Thoracic aorta (tissue), 2 donors: Measurements from ENCODE around the gene LEO1. TPM values are rescaled to one million over a fixed set of nuclear protein-coding genes. Genes with fewer than 3 reads are reported as not detected.

Experiments
- ATAC-seq: fragments of 150-250 bp; one replicate; pipeline ENCODE4 v1.8.0; 2017; ENCODE audit warnings: low read depth; ENCODE audit not compliant: insufficient number of reproducible peaks, low FRiP score
- DNase-seq: peaks from one replicate; pipeline ENCODE4 v3.0.0-alpha.2; 2020; ENCODE audit warnings: low spot score
- H3K27ac ChIP-seq, 2 donors: fragments of 200-600 bp; sonication (generic); 1 replicate in 1 of 2; 2 replicates in 1 of 2; pipeline ENCODE4 v1.5.1; 2016; ENCODE audit warnings: mild to moderate bottlenecking in 2 of 2, moderate library complexity in 2 of 2
- H3K27me3 ChIP-seq: fragments of 200-600 bp; sonication (generic); replicated peaks from 2 replicates; pipeline ENCODE4 v1.6.0; 2016; ENCODE audit warnings: mild to moderate bottlenecking; ENCODE audit not compliant: insufficient read depth
- H3K36me3 ChIP-seq: fragments of 200-600 bp; sonication (generic); one replicate; pipeline ENCODE4 v1.5.1; 2016
- H3K4me1 ChIP-seq, 2 donors: fragments of 200-600 bp; sonication (generic); 1 replicate in 1 of 2; 2 replicates in 1 of 2; pipeline versions ENCODE4 v1.5.1 to v1.6.0; 2016; ENCODE audit warnings: low read depth in 2 of 2, mild to moderate bottlenecking in 1 of 2; ENCODE audit not compliant: control insufficient read depth in 1 of 2
- H3K4me3 ChIP-seq: fragments of 200-600 bp; sonication (generic); 2 replicates; pipeline ENCODE4 v1.5.1; 2016; ENCODE audit warnings: mild to moderate bottlenecking
- H3K9me3 ChIP-seq: fragments of 200-600 bp; sonication (generic); 2 replicates; pipeline ENCODE4 v1.5.1; 2016
- total RNA-seq, 2 donors: library from RNA; depleted of rRNA; stranded (reverse); fragments of >200 nt; gene quantifications; one replicate each; pipeline versions ENCODE4 v1.1.0 to v1.2.3, GENCODE V29; 2016
- TF ChIP-seq, protein P1 (sequence below): fragments of 200-600 bp; sonication (generic); IDR thresholded peaks from one replicate; pipeline ENCODE4 v1.5.1; 2019; ENCODE audit warnings: antibody characterized with exemption

The LEO1 gene
- total RNA-seq, 2 donors from 2014 or later = 10.8 to 12.7 TPM

DNA sequence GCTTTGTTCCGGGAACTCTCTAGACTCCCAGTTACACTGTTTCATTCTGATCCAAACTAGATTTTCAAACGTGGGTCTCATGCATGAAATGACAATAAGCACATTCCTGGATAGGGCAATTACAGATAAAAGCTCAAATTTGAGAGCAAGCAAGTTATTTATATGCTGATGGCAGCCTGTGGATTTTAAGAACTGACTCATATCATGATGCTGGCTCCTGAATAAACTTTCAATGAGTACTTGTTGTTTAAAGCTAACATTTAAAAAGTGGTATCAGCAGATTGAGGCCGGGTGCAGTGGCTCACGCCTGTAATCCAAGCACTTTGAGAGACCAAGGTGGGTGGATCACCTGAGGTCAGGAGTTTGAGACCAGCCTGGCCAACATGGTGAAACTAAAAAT is 66.6 kb downstream of the LEO1 start:
- Histone ChIP-seq H3K4me3 (no peak overlapping the region), H3K4me1 (no peaks in the 10 kb centered on the region), H3K36me3 (peaks cover 12% of the 10 kb centered on the region), H3K27ac (no peak overlapping the region), H3K9me3 (no peaks in the 10 kb centered on the region), H3K27me3 (no peaks in the 10 kb centered on the region)
- TF ChIP-seq, protein P1, sequence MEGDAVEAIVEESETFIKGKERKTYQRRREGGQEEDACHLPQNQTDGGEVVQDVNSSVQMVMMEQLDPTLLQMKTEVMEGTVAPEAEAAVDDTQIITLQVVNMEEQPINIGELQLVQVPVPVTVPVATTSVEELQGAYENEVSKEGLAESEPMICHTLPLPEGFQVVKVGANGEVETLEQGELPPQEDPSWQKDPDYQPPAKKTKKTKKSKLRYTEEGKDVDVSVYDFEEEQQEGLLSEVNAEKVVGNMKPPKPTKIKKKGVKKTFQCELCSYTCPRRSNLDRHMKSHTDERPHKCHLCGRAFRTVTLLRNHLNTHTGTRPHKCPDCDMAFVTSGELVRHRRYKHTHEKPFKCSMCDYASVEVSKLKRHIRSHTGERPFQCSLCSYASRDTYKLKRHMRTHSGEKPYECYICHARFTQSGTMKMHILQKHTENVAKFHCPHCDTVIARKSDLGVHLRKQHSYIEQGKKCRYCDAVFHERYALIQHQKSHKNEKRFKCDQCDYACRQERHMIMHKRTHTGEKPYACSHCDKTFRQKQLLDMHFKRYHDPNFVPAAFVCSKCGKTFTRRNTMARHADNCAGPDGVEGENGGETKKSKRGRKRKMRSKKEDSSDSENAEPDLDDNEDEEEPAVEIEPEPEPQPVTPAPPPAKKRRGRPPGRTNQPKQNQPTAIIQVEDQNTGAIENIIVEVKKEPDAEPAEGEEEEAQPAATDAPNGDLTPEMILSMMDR = no peak
- ATAC-seq (no peak), DNase-seq (no peak)

DNA sequence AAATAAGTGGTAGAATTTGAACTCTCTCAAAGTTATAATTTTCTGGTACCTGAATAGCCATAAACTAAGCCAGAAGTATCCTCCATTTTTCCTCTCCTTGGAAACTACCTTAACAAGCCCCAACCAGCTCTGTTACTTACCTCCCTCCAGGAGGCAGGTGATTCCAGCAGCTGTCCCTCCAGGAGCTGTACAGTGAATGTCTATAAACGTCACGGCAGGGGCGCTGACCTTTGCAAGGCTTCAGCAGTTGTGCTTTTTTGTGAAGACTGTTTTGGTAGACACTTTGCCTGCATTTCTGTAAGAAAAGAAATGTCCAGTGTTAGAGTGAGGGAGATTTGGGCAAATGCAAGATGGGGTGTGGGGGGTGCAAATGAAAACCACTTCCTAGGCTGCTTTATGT is 67.2 kb downstream of the LEO1 start:
- no peaks in the 10 kb centered on the region for H3K9me3 ChIP-seq
- H3K27me3 ChIP-seq = no peaks in the 10 kb centered on the region
- H3K36me3 ChIP-seq = peaks cover 14% of the 10 kb centered on the region
- TF ChIP-seq, protein P1 = no peak
- H3K4me1 ChIP-seq = no peaks in the 10 kb centered on the region
- DNase-seq (no peak), ATAC-seq (no peak)
- H3K27ac ChIP-seq = no peak overlapping the region
- no peak overlapping the region for H3K4me3 ChIP-seq

DNA sequence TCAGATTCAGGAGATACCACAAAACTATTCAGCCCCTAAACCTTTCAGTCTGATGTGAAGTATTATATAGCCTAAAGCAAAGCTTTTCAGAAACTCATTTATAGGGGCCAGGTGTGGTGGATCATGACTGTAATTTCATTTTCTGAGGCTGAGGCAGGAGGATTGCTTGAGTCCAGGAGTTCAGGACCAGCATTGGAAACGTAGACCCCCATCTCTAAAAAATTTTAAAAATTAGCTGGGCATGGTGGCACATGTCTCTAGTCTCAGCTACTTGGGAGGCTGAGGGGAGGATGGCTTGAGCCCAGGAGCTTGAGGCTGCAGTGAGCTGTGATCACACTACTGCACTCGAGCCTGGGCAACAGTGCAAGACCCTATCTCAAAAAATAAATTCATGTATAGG is 82.1 kb downstream of the LEO1 start:
- TF ChIP-seq, protein P1 = no peak
- ATAC-seq = no peak
- no peak overlapping the region for H3K4me3 ChIP-seq
- no peaks in the 10 kb centered on the region for H3K27me3 ChIP-seq
- peaks cover 0 to 5% of the 10 kb centered on the region in 2 donors for H3K4me1 ChIP-seq
- no peak for DNase-seq
- no peak overlapping the region for H3K27ac ChIP-seq
- no peaks in the 10 kb centered on the region for H3K36me3 ChIP-seq
- H3K9me3 ChIP-seq = no peaks in the 10 kb centered on the region

DNA sequence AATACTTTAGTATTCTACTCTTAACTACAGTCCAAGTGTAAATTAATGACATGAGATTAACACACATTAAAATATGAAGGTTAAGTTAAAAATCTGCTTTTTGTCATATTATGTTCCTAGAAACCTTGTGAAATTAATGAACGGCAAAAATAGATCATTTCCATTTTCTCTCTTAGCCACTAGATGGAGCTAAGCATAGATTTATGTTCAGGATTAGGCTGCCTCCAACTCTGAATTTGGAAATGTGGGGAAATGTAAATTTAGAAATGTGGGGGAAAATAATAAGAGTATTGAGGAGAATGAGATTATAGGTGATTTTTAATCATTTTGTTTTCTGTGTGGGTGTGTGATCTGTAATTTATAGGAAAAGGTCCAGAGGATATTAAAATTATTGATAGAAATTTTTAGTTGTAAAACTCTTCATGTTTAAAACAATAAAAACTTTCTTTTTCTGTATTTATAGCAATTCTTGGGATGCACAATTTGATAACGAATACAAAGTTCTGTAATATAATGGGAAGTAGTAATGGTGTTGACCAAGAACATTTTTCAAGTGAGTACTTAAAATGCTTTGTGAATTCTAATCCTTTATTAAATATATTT is 82.9 kb downstream of the LEO1 start:
- peaks cover 0 to 13% of the 10 kb centered on the region in 2 donors for H3K4me1 ChIP-seq
- ATAC-seq (no peak), DNase-seq (no peak)
- H3K9me3 ChIP-seq = no peaks in the 10 kb centered on the region
- H3K36me3 ChIP-seq = no peaks in the 10 kb centered on the region
- no peak overlapping the region for H3K4me3 ChIP-seq
- no peak overlapping the region for H3K27ac ChIP-seq
- no peaks in the 10 kb centered on the region for H3K27me3 ChIP-seq
- TF ChIP-seq, protein P1 = peak; percentile 61

Other genes starting within 250 kb of the LEO1 start
- gene LYSMD2, start 234.1 kb downstream of the LEO1 start, total RNA-seq = 10 to 100 TPM; 16.8 to 21.8 TPM
- gene TMOD2, start 220.2 kb downstream of the LEO1 start, total RNA-seq = 10 to 100 TPM in 1 of 2 donors, 1 to 10 TPM in 1; 9.1 to 13.1 TPM
- gene TMOD3, start 142.1 kb downstream of the LEO1 start, total RNA-seq = 10 to 100 TPM; 27.3 to 38.1 TPM
- gene MAPK6, start 47.4 kb upstream of the LEO1 start, total RNA-seq = 10 to 100 TPM; 11.2 to 24.8 TPM
- gene BCL2L10, start 141.0 kb upstream of the LEO1 start, total RNA-seq = not detected
- 10 to 100 TPM; 27.9 to 43.2 TPM for gene GNB5, start 219.6 kb upstream of the LEO1 start, total RNA-seq